OCI-LY7 (cell line): ENCODE results near the gene MUC5B. TPM values are rescaled to one million over a fixed set of nuclear protein-coding genes. Genes with fewer than 3 reads are reported as not detected.

Source experiments
- BruUV-seq: library from RNA; stranded (reverse); fragments of 400-500 nt; replicated peaks from 2 replicates; lab custom pipeline; 2021; lab: Mats Ljungman, UMichigan
- CTCF ChIA-PET: fragments of 300-600 bp; sonication (Branson Sonifier 250); formaldehyde crosslinking; loops from one replicate; lab custom pipeline; 2022; ENCODE audit warnings: antibody characterized with exemption; ENCODE audit not compliant: unreplicated experiment; lab: Charles Lee
- POLR2A ChIA-PET: fragments of 300-600 bp; sonication (Branson Sonifier 250); formaldehyde crosslinking; loops from one replicate; lab custom pipeline; 2022; ENCODE audit warnings: antibody characterized with exemption; lab: Charles Lee
- DNase-seq: peaks from one replicate; pipeline ENCODE4 v3.0.0-alpha.2; 2015; ENCODE audit warnings: low spot score
- H2AFZ ChIP-seq: fragments of 200-600 bp; sonication (generic), shearing (Covaris generic); 2 replicates; pipeline ENCODE4 v1.6.1; 2014; ENCODE audit warnings: mild to moderate bottlenecking, antibody characterized with exemption, low read length, moderate library complexity
- H3K27ac ChIP-seq: fragments of 200-600 bp; sonication (generic); 2 replicates; pipeline ENCODE4 v1.5.1; 2014; ENCODE audit warnings: mixed run types, low read depth, mild to moderate bottlenecking, moderate library complexity, low read length, inconsistent platforms; ENCODE audit not compliant: poor library complexity, severe bottlenecking
- H3K36me3 ChIP-seq: fragments of 200-600 bp; sonication (generic); 2 replicates; pipeline ENCODE4 v1.6.1; 2014; ENCODE audit warnings: mild to moderate bottlenecking, antibody characterized with exemption, low read length, moderate library complexity, mixed read lengths; ENCODE audit not compliant: insufficient read depth
- H3K4me1 ChIP-seq: fragments of 200-600 bp; sonication (generic); 2 replicates; pipeline ENCODE4 v1.5.1; 2014; ENCODE audit warnings: mild to moderate bottlenecking, low read length; ENCODE audit not compliant: insufficient read depth, poor library complexity, severe bottlenecking
- H3K4me2 ChIP-seq: fragments of 200-600 bp; sonication (generic); 2 replicates; pipeline ENCODE4 v1.6.1; 2014; ENCODE audit warnings: mild to moderate bottlenecking, low read length
- H3K4me3 ChIP-seq: fragments of 200-600 bp; sonication (generic); 2 replicates; pipeline ENCODE4 v1.5.1; 2014; ENCODE audit warnings: mild to moderate bottlenecking, low read depth, low read length; ENCODE audit not compliant: poor library complexity, severe bottlenecking
- H3K79me2 ChIP-seq: fragments of 200-600 bp; sonication (generic); 2 replicates; pipeline ENCODE4 v1.6.1; 2016; ENCODE audit warnings: low read depth, mild to moderate bottlenecking, low read length, moderate library complexity, mixed read lengths; ENCODE audit not compliant: insufficient read depth
- H3K9me2 ChIP-seq: fragments of 200-600 bp; sonication (generic); 2 replicates; pipeline ENCODE4 v1.6.1; 2016; ENCODE audit warnings: mild to moderate bottlenecking, low read length, mixed read lengths; ENCODE audit not compliant: insufficient read depth
- H3K9me3 ChIP-seq: fragments of 200-600 bp; sonication (generic); 2 replicates; pipeline ENCODE4 v1.6.1; 2014; ENCODE audit warnings: mild to moderate bottlenecking, mixed run types, low read length, mixed read lengths
- H4K20me1 ChIP-seq: fragments of 200-600 bp; sonication (generic); 2 replicates; pipeline ENCODE4 v1.6.1; 2014; ENCODE audit warnings: mild to moderate bottlenecking, antibody characterized with exemption, low read length, moderate library complexity, mixed read lengths; ENCODE audit not compliant: insufficient read depth
- CTCF ChIP-seq: fragments of 200-600 bp; sonication (generic); conservative IDR thresholded peaks from 2 replicates; pipeline ENCODE4 v1.5.1; 2014; ENCODE audit warnings: mild to moderate bottlenecking, antibody characterized with exemption, low read length, moderate library complexity, mixed read lengths
- EZH2phosphoT487 ChIP-seq: fragments of 200-600 bp; sonication (generic); IDR thresholded peaks from 2 replicates; pipeline ENCODE4 v1.6.1; 2018; ENCODE audit warnings: low read depth, borderline replicate concordance, mild to moderate bottlenecking, mixed run types, antibody characterized with exemption, low read length, moderate library complexity, mixed read lengths
- intact Hi-C: fragments of 100-400 bp; cut with micrococcal nuclease; formaldehyde crosslinking; loops from one replicate; pipeline ENCODE4 v1.10.0; 2022; ENCODE audit not compliant: unreplicated experiment
- total RNA-seq, 2 experiments: library from RNA; depleted of rRNA in 1 of 2; stranded (reverse); fragments of >200 nt in 1 of 2; shearing (Covaris generic) in 1 of 2; gene quantifications; 2 replicates each; pipeline ENCODE4 v1.2.3, GENCODE V29; 2014 to 2022

Gene MUC5B
- total RNA-seq, 2 experiments from 2014 or later: under 0.01 TPM; not detected in 1

- Histone ChIP-seq H3K4me2 (no peak overlapping the region), H3K36me3 (no peaks in the 10 kb centered on the region), H3K4me3 (no peak overlapping the region), H4K20me1 (no peaks in the 10 kb centered on the region), H3K27ac (no peak overlapping the region), H3K79me2 (no peaks in the 10 kb centered on the region), H3K9me2 (no peaks in the 10 kb centered on the region), H3K9me3 (no peaks in the 10 kb centered on the region), H3K4me1 (no peaks in the 10 kb centered on the region), H2AFZ (no peak overlapping the region)
- no TSS peak for BruUV-seq
- CTCF ChIA-PET: no interaction called here
- TF ChIP-seq CTCF (no peak), EZH2phosphoT487 (no peak)
- DNase-seq: no peak
- intact Hi-C loops: no loop called here
- POLR2A ChIA-PET: no interaction called here
Measured at GRCh38 chr11:1235901-1236315, 13.0 kb downstream of the MUC5B start.

- CTCF ChIA-PET: no interaction called here
- H2AFZ ChIP-seq: no peak overlapping the region
- BruUV-seq: no TSS peak
Measured at GRCh38 chr11:1236316-1237127, 13.7 kb downstream of the MUC5B start.

More at GRCh38 chr11:1236316-1237127, 13.7 kb downstream of the MUC5B start:
- H3K9me3 ChIP-seq: no peaks in the 10 kb centered on the region
- intact Hi-C loops: no loop called here
- no peaks in the 10 kb centered on the region for H3K36me3 ChIP-seq
- POLR2A ChIA-PET: no interaction called here
- TF ChIP-seq CTCF: no peak
- TF ChIP-seq EZH2phosphoT487: no peak
- H3K9me2 ChIP-seq: no peaks in the 10 kb centered on the region
- no peaks in the 10 kb centered on the region for H3K4me1 ChIP-seq
- no peak overlapping the region for H3K27ac ChIP-seq
- no peak for DNase-seq
- H3K4me2 ChIP-seq: no peak overlapping the region
- H3K79me2 ChIP-seq: no peaks in the 10 kb centered on the region
- no peak overlapping the region for H3K4me3 ChIP-seq
- H4K20me1 ChIP-seq: no peaks in the 10 kb centered on the region
